ENCODE data around the gene TEX11.
"Not testable (repeated sequence)": the region's sequence is repeated elsewhere in the genome, so short reads cannot be mapped to it uniquely, and the experiment has no call there.

GRCh38 chrX:70515270-70515669, 393.2 kb downstream of the TEX11 start:
- TF ChIP-seq NFE2L1 (CRISPR knock-in tag; IDR thresholded peaks at IDR 0.05; ENCODE audit: borderline replicate concordance); ZNF562 (CRISPR knock-in tag; IDR thresholded peaks at IDR 0.05; ENCODE audit: borderline replicate concordance); ZFX (CRISPR knock-in tag; IDR thresholded peaks at IDR 0.05; ENCODE audit: low read depth); TAF1 (CRISPR knock-in tag; IDR thresholded peaks at IDR 0.05): not testable (repeated sequence)
